ENCODE results near the gene PRAF2. TPM values are rescaled to one million over a fixed set of nuclear protein-coding genes. Genes with fewer than 3 reads are reported as not detected.

The PRAF2 gene
- total and polyA plus RNA-seq, 9 of the 15 experiments (the other 6 are each of a cell fraction or from before 2014, with no cell fraction given), result 0.24 to 5.7 (median 2.0) TPM

GRCh38 chrX:49106930-49107329 is 33.1 kb upstream of the PRAF2 start (continued):
- TF ChIP-seq AFF1 (IDR thresholded peaks at IDR 0.05; ENCODE audit: low read depth in 1 of 2, partially characterized antibody in 2 of 2), result no peak
- no peak for TF ChIP-seq HNRNPL (IDR thresholded peaks at IDR 0.05; ENCODE audit: low read depth, low read length)
- no peak for TF ChIP-seq CBX2 (IDR thresholded peaks at IDR 0.05; ENCODE audit: insufficient read depth, low read length, poor library complexity, severe bottlenecking)
- TF ChIP-seq, protein P1, sequence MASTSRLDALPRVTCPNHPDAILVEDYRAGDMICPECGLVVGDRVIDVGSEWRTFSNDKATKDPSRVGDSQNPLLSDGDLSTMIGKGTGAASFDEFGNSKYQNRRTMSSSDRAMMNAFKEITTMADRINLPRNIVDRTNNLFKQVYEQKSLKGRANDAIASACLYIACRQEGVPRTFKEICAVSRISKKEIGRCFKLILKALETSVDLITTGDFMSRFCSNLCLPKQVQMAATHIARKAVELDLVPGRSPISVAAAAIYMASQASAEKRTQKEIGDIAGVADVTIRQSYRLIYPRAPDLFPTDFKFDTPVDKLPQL (IDR thresholded peaks at IDR 0.05; ENCODE audit: extremely low read depth, insufficient read length), result no peak
- TF ChIP-seq ZNF384 (IDR thresholded peaks at IDR 0.05; ENCODE audit: low read depth, low read length), result peak; percentile 29; the same call in 1 of the 2 replicates
- TF ChIP-seq MYC (IDR thresholded peaks at IDR 0.05; ENCODE audit: low read depth, low read length), result peak; percentile 45; the same call in 1 of the 2 replicates
- TF ChIP-seq MYC (CRISPR knock-in tag; IDR thresholded peaks at IDR 0.05; ENCODE audit: borderline replicate concordance, low read depth), result no peak
- no peak for TF ChIP-seq SMARCA5 (IDR thresholded peaks at IDR 0.05)
- no peak for TF ChIP-seq RFX1 (IDR thresholded peaks at IDR 0.05)
- TF ChIP-seq CREB5 (CRISPR knock-in tag; IDR thresholded peaks at IDR 0.05), result no peak
- TF ChIP-seq TAF9B (IDR thresholded peaks at IDR 0.05; ENCODE audit: partially characterized antibody), result no peak
- no peak for TF ChIP-seq HCFC1 (IDR thresholded peaks at IDR 0.05; ENCODE audit: low read depth, low read length)
